Daoy (cell line): ENCODE data around the gene KRT81. TPM values are rescaled to one million over a fixed set of nuclear protein-coding genes. Genes with fewer than 3 reads are reported as not detected.

Source experiments
- DNase-seq: peaks from one replicate; pipeline ENCODE4 v3.0.0-alpha.2; 2015; ENCODE audit warnings: low read depth
- total RNA-seq: library from RNA; depleted of rRNA; stranded (reverse); fragments of >200 nt; shearing (Covaris generic); gene quantifications from 2 replicates; pipeline ENCODE4 v1.2.3, GENCODE V29; 2014; rRNA removed

KRT81 gene
- total RNA-seq: 0.74 and 1.0 TPM in 2 replicates

DNA sequence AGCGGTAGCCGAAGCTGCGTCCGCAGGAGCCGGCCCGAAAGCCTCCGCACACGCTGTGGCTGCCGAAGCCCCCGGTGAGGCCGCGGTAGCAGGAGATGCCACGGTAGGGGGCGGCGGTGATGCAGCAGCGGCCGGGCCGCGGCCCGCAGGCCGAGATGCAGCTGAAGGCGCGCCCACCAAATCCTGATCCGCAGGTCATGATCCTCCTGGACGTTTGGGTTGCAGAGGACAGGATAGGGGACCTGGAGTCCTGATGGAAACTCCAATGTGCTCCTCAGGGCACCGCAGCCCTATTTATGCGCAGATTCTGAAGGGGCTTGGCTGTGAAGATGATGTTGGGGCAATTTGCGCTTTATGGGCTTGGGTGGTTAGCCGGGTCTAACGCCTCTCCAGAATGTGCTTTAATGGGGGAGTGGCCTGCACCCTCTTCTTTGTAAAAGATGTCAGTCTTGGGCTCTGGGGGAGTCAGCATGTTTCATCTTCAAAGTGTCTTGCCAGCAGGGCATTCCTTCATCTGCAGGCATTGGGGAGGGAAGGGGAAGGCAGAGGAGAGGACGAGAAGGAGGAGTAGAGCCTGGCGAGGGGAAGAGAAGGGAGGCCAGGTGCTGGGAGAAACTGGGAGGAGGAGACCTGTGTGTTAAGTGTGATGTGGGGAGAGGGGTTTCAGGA is at the start of gene KRT81:
KRT81 (minus strand) TSS at position 268 of the 669 bp plus-strand sequence; CDS start at position 199, 69 bp downstream.
- DNase-seq: no peak

DNA sequence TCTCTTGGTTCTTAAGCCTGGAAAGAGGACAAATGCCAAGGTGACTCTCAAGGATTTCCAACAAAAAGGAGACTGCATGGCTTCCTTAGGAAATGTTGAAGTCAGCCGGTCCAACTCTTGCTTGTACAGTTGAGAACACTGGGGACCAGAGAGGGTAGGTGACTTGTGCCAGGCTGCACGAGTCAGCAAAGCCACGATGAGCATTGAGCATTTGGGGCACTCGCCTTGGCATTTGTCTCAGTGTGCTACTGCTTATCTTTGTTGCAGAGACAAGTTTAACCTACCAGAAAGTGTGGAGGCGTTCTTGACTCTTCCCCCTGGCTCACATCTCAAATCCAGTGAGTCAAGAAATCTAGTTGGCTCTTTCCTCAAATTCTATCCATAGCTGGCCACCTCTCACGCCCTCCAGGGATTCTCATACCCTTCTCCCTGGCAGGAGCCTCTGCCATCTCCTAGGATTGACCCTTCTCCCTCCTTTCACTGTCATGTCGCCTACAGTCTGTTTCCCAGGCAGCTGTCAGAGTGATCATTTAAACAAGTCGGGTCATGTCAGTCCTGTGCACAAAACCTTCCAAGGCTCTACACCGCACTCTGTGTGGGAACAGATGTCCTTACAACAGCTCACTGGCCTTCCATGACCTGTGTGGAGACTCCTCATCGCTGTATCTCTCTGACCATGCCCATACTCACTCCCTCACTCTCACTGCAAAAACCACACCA is 47.1 kb upstream of the KRT81 start:
- DNase-seq: no peak

DNA sequence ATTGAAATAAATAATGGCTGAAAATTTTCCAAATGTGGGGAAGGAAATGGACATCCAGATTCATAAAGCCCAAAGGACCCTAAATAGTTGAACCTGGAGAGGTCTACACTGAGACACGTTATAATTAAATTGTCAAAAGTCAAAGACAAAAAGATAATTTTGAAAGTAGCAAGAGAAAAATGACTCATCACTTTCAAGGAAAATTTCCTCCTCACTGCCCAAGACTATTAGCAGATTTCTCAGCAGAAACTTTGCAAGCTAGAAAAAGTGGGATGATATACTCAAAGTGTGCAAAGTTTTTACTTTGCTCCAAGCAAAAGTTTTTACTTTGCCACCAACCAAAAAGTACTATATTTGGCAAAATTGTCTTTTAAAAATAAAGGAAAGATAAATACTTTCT is 45.7 kb upstream of the KRT81 start:
- DNase-seq: no peak

DNA sequence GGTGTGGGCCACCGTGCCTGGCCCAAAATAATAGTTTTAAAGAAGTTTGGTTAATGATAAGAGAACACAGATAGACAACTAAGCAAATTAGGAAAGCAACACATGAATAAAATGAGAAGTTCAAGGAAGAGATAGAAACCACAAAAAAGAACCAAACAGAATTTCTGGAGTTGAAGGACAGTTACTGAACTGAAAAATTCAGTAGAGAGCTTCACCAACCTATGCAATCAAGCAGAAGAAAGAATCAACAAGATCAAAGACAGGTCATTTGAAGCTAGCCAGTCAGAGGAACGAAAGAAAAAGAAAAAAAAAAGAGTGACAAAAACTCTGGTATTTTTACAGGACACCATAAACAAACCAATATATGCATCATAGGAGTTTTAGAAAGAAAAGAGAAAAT is 45.3 kb upstream of the KRT81 start:
- no peak for DNase-seq

DNA sequence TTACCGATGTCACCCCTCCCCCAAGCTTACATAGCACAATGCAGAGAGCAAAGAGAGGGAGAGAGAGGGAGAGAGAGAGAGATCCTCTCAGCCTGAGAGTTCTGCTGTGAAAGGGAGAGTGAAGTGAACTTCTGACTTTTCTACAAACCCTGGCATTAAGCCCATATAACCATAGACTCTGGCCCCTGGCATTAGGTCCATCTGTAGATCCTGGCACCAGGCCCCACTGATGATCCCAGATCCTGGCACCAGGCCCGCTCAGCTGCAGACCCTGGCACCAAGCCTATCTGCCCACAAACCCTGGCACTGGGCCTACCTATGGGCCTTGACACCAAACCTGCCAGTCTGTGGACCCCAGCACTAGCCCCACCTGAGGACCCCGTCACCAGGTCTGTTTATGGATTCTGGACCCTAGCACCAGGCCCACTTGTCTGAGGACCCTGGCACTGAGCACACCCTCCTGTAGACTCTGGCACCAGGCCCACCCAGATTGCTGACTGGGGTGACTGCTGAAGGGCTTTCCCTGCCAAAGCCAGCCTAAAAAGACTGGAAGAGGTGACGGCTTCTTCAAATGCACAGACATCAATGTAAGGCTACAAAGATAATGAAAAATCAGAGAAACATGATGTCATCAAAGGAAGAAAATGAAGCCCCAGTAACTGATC is 44.4 kb upstream of the KRT81 start:
- no peak for DNase-seq

DNA sequence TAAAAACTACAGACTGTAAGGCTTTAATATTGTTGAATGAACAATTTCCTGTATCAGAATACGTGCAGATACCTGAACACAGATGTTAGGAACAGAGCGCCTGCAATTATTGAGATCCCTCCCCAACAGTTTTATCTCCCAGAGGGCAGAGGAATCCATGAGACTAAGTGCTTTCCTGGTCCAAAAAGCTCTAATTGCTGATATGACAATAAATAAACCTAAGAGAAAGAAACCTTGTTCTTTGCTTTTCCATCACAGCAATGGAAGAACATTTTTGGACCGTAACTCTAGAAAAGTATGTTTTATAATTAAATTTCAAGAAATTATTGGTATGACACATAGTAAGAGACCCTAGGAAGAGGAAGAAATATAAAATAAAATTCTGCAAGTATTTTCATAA is 42.9 kb upstream of the KRT81 start:
- no peak for DNase-seq

DNA sequence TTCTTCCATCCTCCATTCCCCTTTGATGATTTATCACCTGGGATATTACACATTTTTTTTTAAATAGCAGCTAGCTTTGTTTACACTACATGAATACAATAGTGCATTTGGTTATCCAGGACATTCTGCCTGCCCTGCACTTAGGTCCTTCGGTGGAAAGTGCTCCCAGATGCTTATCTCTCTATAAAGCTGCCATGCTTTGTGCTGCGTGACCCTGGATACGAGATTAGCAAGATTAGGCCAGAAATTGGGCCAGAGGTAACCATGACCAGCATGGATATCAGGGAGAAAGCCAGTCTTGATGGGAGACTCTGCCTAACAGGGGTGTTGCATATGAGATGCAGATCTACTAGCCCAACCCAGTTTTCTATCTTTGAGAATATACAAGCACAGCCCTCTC is 42.0 kb upstream of the KRT81 start:
- no peak for DNase-seq

DNA sequence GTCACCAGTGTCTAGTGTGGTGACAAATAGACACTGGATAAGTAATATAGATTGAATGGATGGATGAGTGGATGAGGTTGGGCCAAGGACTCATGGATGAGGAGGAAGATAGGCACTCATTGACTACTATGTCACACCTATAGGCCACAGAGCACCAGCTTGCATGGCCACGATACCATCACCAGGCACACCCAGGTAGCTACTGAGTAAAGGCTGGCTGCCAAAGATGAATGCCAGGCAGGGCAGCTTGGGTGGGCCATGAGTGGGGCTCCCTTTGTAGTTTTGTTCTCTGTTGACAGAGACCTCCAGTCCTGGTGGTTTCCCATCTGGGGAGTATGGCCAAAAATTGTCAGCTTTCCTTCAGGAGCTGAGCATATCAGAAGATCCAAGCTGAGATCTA is 41.0 kb upstream of the KRT81 start:
- DNase-seq: no peak

DNA sequence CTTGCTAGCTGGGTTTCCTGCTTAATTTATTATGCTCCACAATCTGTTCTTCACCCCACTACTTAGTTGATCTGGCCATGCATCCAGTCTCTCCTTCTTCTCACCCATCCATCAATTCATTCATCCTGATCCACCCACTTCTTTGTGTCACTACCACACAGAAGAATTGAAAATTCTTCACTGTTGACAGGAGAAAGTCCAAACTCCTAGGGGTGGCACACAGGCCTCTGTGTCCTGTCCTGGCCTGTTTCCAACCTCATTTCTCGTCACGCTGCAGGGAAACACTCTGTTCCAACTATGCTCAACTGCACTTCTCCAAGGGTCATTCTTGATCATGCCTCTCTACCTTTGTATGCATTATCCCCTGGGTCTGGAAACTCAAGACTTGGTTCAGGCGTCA is 40.5 kb upstream of the KRT81 start:
- DNase-seq: no peak

DNA sequence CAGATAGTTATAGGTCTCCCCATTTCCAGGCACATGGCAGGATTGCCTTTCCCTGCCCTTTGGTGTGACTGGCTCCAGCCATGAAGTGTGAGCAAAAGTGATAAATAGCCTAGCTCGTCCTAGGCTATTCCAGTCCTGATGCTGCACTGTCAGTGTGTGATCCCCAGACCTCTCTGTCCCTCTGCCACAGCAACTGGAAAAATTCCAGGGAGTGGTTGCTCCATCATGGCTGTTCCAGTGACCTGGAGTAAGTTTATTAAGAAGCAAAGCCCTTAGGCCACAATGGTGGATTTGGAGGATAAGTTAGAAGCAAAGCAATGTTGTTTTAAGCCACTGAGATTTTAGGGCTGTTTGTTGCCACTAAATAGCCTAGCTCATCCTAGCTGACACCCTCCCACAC is 39.7 kb upstream of the KRT81 start:
- no peak for DNase-seq

DNA sequence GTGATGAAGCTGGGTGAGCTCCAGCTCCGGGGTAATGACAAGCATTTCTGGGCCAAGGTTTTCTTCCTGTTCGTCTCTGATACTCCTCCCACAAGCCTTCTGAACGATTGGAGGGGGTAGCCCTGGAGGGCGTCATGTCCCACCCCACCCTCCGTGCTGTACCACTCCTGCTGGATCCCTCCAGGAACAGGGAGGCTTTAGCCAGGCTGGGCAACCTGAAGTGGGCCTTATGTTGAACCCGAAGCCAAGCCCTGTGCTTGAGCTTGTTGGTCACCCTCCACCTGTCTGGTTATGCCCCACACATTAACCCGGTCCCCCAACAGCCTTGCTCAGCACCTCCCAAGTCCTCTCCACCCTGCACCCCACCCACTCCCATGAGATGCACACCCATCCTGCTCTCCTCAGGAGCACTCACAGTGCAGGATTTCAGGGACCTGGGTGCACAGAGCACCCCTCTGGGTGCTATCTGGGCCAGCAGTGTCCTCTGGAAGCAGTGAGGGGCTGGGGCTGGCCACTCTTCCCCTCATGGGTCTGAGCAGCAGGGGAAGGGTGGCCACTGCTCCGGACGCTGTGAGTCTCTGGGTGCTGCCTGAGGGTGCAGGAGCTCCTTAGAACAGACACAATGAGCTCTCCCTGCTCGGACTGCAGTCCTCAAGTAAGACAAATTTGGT is 36.6 kb upstream of the KRT81 start:
- DNase-seq: no peak

DNA sequence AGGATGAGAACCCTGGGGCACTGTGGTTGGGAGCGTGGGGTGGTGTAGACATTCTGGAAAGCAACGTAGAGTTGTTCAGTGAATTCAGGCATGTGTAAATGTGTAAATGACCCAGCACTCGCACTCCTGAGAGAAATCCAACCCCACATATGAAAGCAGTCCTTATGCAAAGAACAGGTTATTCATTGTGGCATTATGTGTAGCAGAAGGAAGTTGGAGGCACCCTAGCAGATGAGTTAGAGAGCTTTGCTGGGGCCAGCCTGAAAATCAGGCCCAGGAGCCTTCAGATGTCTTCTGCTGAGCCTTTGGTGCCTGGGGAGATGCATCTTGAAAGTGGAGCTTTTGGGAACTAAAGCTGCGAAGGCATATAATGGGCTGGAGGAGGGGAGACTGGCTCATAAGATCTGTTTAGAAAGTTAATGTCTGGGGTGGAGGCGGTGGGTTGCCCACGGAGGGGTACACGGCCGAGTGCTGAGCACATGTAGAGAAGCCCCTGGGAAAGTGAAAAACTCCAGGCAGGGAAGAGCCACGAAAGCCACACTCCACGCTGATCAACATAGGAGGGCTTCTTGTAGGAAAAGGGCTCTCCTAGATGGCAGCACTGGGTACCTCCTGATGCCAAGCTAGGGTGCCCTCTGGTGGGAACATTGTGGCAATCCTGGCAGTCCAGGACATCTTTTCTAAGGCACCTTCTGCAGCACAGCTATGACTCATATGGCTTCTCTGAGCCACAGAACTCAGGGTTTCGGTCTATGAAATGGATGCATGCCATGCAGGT is 35.9 kb upstream of the KRT81 start:
- peak; percentile 95 for DNase-seq

DNA sequence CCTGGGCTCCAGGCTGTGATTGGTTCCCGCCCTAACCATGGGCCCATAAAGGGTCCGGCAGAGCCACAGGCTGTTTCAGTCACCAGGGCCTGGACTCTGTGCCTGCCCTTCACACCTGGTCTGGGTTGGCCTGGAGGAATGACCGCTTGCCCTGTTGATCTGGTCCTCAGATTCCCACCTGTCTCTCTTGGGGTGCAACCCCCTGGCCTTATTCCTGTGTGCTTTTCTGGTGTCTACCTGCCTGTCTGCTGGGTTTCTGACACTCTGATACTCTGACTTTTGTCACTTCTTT is 32.8 kb upstream of the KRT81 start:
- no peak for DNase-seq

DNA sequence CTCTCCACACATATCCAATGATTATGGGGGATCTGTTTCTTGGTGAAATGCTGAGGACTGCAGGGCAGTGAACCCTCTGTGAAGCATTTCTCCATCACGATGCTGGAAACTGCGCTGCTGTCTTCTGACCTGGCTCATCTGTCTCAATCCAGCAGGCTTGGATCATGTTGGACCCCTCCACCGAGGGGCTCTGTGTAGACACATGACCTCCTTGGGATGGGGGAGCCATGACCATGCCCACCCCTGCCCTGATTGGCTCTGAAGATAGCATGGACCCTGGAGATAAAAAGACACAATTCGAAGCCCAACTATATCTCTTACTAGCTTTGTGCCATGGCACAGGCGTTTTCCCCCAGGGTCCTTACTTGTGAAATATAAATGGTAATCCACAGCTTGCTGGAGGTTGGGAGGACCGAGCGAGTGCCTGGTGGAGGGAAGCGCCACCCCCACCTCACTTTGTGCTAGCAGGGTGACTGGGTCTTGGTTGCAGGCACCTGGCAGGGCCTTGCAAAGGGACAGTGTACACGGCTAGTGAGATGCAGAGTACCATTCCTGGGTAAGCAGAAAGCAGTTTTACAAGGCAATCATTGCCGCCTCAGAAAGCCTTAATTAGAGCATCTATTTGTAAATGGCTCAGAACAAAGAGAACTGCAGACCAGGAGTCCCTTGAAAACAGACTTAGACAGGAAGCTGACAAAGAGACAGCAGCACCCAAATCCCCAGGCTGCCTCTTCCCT is 32.2 kb upstream of the KRT81 start:
- DNase-seq: no peak

DNA sequence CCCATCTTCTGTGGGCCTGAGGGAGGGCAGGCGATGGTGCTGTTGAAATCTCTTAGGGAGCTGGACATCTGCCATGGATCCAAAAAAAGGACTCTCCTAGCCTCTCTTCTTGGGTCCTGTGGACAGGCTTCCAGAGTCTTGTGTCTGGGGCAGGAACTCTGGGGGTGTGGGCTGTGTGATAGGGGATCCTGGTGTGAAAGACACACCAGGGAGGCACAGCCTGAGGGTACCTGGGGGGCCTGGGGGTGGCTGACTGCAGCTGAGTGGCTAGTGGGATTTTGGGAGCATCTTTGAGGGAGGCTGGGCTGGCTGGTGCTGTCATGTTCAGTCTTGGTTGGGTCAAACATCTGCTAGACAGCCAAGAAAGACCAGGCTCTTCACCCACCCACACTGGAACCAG is 31.7 kb upstream of the KRT81 start:
- DNase-seq: no peak

DNA sequence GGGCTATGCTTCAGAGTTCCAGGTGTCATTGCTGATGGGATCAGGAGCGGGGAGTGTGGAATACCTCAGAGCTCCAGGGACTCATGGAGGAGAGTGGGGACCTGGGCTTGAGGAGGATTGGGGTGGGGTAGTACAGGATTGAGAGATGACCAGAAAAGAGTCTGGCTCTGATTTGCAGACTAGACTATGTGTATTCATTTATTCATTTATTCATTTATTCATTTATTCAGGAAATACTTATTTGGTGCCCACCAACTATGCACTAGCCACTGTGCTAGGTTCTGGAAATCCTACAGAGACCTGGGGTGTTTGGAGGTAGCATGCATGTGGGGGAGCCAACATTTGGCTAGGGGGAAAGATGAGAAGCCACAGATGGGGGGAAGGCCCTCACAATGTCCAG is 30.7 kb upstream of the KRT81 start:
- no peak for DNase-seq

DNA sequence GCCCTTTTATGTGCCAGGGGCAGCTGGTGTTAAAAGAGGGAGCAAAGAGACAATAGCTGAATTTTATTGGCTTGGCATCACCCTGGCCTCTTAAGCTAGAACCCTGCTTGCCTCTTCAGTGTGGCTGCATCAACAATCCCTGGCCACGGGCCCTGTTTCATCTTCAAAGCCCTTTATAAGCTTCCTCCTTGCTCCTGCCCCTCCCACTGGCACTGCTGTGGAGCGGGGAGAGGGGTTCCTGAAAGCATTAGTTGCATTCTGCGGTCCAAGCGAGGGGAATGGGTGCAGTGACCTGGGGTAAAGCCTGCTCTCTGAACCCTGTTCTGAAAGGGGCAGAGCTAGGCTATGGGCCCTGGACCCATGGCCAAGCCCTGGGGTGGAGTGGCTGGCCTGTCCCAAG is 30.1 kb upstream of the KRT81 start:
- no peak for DNase-seq

DNA sequence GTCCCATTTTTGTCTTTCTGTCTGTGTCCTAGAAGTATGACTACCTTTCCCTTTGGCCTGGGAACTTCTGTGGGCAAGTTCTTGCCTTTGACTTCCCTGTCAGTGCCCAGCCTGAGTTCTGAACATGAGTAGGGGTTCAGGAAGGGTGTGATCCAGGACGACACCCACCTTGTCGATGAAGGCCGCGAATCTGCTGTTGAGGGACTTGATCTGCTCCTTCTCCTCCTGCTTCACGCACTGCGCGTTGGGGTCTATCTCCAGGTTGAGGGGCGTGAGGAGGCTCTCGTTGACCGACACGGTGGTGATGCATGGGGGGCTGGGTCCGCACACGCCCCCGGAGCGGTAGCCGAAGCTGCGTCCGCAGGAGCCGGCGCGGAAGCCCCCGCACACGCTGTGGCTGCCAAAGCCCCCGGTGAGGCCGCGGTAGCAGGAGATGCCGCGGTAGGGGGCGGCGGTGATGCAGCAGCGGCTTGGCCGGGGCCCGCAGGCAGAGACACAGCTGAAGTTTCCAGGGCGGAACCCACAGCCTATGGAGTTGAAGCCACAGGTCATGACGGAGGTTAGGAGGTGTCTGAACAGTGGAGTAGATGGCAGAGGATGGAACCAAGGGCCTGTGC is 29.6 kb upstream of the KRT81 start, which contains the start of gene KRT83:
KRT83 (minus strand) TSS at position 615 of the 617 bp plus-strand sequence; CDS start at position 552, 63 bp downstream.
- DNase-seq: no peak

DNA sequence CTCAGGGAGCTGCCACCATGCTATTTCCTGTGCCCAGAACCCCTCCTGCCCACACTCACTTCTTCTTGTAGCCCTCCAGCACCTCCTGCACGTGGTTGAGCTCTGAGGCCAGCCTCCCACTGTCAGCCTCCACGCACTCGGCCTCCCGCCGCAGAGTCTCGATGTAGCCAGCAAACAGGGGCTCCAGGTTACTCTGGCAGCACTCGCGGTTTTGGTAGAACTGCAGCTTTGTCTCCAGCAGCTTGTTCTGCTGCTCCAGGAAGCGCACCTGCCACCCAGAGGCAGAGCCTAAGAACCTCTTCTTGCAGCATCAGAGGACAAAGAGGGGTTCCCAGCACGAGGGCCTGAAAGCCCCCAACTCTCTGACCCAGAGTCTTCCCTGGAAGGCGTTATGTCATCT is 27.8 kb upstream of the KRT81 start:
- no peak for DNase-seq

DNA sequence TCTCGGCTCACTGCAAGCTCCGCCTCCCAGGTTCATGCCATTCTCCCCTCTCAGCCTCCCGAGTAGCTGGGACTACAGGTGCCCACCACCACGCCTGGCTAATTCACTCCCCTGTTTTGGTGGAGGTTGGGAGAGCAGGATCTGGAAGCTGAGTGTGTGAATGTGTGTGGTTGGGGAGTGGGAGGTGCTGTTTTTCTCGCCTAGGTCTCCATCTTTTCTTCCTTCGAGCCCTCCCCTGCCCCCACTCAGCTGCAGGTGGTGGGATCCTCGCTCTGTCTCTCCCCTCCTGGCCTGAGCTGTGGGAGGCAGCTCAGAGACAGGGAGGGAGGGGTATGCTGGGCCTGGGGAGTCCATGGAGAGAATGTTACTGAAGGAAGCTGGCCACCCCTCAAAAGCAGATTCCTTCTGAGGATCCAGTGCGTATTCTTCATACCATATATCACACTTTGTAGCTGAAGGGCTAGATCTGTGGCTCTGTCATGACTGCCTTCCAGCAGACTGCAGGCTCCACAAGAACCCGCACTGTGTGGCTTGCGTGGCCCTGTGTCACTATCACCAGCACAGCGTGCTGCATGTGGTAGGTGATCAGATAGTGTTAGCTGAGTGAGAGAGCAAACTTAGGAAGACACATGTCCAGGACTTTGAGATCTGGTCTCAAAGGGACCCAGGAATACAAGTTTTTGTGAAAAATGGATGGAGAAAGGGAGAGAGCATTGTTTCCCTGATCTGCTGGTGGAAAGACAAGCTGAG is 27.1 kb upstream of the KRT81 start:
- no peak for DNase-seq
